ENCODE measurements around the gene PLEKHJ1. TPM values are rescaled to one million over a fixed set of nuclear protein-coding genes. Genes with fewer than 3 reads are reported as not detected.

Gene PLEKHJ1
- total and polyA plus RNA-seq, 4 donors, result 24.9 to 56.2 (median 44.3) TPM

DNA sequence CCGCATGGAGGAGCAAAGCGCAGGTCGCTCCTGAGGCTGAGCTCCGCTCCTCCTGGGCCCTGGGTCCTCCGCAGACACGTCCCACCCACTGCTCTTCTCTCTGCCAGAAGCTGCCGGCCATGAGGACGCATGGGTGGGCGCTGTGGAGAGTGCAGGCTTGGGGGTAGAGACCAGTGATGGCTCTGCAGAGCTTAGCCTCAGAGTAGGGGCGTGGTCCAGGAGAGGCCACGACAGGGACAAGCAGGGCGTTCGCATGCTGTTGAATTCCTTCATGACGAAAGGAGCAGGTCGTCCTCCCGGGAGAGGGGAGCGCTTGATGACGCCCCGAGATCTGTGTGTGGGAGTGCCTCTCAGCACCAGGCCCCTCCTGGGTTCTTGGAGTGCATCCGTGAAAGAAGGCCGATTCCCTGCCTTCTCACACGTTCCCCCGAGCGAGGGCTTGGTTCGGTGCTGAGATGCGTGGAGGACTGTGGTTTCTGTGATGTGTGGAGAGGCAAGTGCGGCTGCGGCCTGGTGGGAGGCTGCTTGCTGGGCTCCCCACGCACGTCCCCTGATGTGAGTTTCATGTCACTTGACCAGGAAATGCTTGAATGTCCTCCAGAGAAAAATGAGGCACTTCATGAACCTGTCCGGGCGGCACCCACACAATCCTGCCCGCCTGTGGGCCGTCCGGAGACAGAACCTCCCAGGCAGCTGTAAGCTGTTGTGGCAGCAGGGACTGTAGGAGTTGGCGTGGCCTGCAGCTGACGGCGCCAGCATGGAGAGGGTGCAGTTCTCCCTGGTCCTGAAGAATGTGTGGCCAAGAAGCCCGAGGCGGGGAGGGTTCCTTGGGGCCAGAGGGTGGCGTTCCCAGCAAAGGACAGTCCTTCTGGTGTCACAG is 5.0 kb upstream of the PLEKHJ1 start:
- H3K4me3 ChIP-seq (ENCODE audit: low read length in 2 of 2), result no peak overlapping the region
- ATAC-seq (ENCODE audit: low FRiP score), result no peak
- intact Hi-C loops (cut with DNase I), result no loop called here
- H3K27ac ChIP-seq (ENCODE audit: low read depth in 1 of 2, low read length in 2 of 2), result peak overlapping the region in 1 of 2 donors; percentile 35
- no peaks in the 10 kb centered on the region for H3K27me3 ChIP-seq (ENCODE audit: control insufficient read depth in 1 of 2, insufficient read depth in 2 of 2, low read length in 1 of 2)
- peaks cover 0 to 5% of the 10 kb centered on the region in 2 donors for H3K4me1 ChIP-seq (ENCODE audit: control insufficient read depth in 1 of 2, insufficient read depth in 2 of 2, low read length in 2 of 2)
- H3K36me3 ChIP-seq (ENCODE audit: control insufficient read depth in 1 of 2, insufficient read depth in 2 of 2, low read length in 1 of 2), result peaks cover 11 to 12% of the 10 kb centered on the region in 2 donors
- 50 to 51% methylated on average over 41 of the region's 41 CpGs for WGBS, 2 donors
- no peak for DNase-seq
- no peaks in the 10 kb centered on the region for H3K9me3 ChIP-seq (ENCODE audit: control insufficient read depth, low read length)

DNA sequence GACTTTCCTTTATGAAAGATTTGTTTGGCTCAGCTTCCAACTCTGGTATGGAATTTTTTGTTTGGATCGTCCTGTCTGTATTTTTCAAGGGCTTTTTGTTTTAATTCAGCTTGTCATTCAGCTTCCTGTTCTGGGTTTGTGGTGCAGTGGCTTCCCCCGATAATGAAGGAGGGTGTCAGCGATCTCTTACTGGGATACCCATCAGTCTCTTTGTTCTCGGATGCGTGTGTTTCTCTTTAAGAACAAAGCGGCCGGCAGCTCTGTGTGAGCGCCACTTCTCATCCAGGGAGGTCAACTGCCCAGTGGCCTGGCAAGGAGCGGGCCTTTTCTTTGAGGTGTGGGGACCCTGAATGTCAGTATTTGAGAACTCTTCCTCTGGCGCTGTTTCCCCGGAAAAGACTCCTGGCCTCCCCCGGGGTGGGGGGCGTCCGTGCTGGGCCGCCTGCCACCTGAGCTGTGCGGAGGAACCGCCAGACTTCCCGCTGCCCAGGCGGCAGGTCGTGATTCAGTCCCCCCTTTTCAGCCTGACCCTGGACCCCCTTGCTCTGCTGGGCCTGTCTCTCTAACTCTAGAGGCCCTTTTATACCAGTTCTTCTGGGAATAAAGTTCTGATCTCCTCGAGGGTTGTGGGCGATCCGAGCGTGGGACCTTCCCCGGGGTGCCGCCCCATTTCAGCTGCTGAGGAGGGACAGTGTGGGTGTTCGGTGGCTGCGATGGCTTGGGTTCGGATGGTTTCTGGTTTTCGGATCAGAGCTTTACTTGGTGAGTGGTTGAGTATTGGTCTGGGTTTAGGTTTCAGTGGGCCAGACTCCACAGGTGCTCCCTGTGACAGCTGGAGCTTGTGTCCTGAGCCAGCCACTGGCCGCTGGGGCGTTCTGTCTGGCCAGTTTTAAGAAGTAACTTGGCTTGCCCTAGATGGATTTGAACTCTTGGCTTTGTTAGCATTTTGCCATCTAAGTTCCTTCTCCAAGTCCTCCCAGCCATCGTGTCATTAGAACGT is 3.9 kb upstream of the PLEKHJ1 start:
- 5 to 10% methylated on average over 34 of the region's 34 CpGs for WGBS, 2 donors
- no peak for ATAC-seq (ENCODE audit: low FRiP score)
- intact Hi-C loops (cut with DNase I), result loop anchor here (5.0 kb wide), 3 partner anchors 32 to 152 kb away; no protein-coding TSS in a partner anchor
- DNase-seq, result no peak
- peak overlapping the region; percentile 7 to 24 for H3K4me3 ChIP-seq (ENCODE audit: low read length in 2 of 2)
- peaks cover 3 to 5% of the 10 kb centered on the region in 2 donors for H3K36me3 ChIP-seq (ENCODE audit: control insufficient read depth in 1 of 2, insufficient read depth in 2 of 2, low read length in 1 of 2)
- peaks cover 0 to 5% of the 10 kb centered on the region in 2 donors for H3K4me1 ChIP-seq (ENCODE audit: control insufficient read depth in 1 of 2, insufficient read depth in 2 of 2, low read length in 2 of 2)
- no peaks in the 10 kb centered on the region for H3K27me3 ChIP-seq (ENCODE audit: control insufficient read depth in 1 of 2, insufficient read depth in 2 of 2, low read length in 1 of 2)
- H3K9me3 ChIP-seq (ENCODE audit: control insufficient read depth, low read length), result no peaks in the 10 kb centered on the region
- peak overlapping the region in 1 of 2 donors; percentile 67 for H3K27ac ChIP-seq (ENCODE audit: low read depth in 1 of 2, low read length in 2 of 2)

DNA sequence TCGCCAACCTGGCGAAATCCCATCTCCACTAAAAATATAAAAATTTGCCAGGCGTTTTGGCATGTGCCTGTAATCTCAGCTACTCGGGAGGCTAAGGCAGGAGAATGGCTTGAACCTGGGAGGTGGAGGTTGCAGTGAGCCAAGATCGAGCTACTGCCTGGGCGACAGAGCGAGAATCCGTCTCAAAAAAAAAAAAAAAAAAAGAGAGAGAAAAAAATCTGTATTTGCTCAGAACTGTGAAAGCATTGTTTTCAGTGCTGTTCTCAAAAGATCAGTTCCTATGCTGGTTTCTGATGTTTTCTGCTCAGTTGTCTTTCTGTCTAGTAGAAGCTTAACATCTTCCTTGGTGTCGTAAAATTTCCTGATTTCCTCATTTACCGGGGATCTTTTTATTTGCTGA is 3.0 kb upstream of the PLEKHJ1 start:
- H3K36me3 ChIP-seq (ENCODE audit: control insufficient read depth in 1 of 2, insufficient read depth in 2 of 2, low read length in 1 of 2), result peaks cover 0 to under 1% of the 10 kb centered on the region in 2 donors
- ATAC-seq (ENCODE audit: low FRiP score) (no peak), DNase-seq (no peak)
- no peak overlapping the region for H3K27ac ChIP-seq (ENCODE audit: low read depth in 1 of 2, low read length in 2 of 2)
- peaks cover 0 to 5% of the 10 kb centered on the region in 2 donors for H3K4me1 ChIP-seq (ENCODE audit: control insufficient read depth in 1 of 2, insufficient read depth in 2 of 2, low read length in 2 of 2)
- intact Hi-C loops (cut with DNase I), result loop anchor here (5.0 kb wide), 3 partner anchors 33 to 153 kb away; no protein-coding TSS in a partner anchor
- no peak overlapping the region for H3K4me3 ChIP-seq (ENCODE audit: low read length in 2 of 2)
- H3K27me3 ChIP-seq (ENCODE audit: control insufficient read depth in 1 of 2, insufficient read depth in 2 of 2, low read length in 1 of 2), result no peaks in the 10 kb centered on the region
- no peaks in the 10 kb centered on the region for H3K9me3 ChIP-seq (ENCODE audit: control insufficient read depth, low read length)
- WGBS, 2 donors, result 40 to 50% methylated on average over 10 of the region's 10 CpGs

DNA sequence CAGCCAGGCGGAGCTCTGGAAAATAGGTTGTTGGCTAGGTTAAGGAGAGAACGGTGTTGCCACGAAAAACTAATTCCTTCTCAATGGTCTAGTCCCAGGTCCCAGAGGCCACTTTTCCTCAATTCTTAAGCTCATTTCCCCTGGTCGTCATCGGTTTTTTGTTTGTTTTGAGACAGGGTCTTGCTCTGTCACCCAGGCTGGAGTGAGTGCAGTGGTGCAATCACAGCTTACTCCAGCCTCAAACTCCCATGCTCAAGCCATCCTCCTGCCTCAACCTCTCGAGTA is 1.7 kb upstream of the PLEKHJ1 start:
- Histone ChIP-seq H3K27ac (ENCODE audit: low read depth in 1 of 2, low read length in 2 of 2) (no peak overlapping the region), H3K4me3 (ENCODE audit: low read length in 2 of 2) (no peak overlapping the region), H3K4me1 (ENCODE audit: control insufficient read depth in 1 of 2, insufficient read depth in 2 of 2, low read length in 2 of 2) (peaks cover 0 to 5% of the 10 kb centered on the region in 2 donors), H3K9me3 (ENCODE audit: control insufficient read depth, low read length) (no peaks in the 10 kb centered on the region), H3K36me3 (ENCODE audit: control insufficient read depth in 1 of 2, insufficient read depth in 2 of 2, low read length in 1 of 2) (no peaks in the 10 kb centered on the region), H3K27me3 (ENCODE audit: control insufficient read depth in 1 of 2, insufficient read depth in 2 of 2, low read length in 1 of 2) (no peaks in the 10 kb centered on the region)
- ATAC-seq (ENCODE audit: low FRiP score) (no peak), DNase-seq (no peak)
- intact Hi-C loops (cut with DNase I), result loop anchor here (2.0 to 5.0 kb wide), 5 partner anchors 34 to 154 kb away; no protein-coding TSS in a partner anchor
- 76 to 83% methylated on average over 6 of the region's 6 CpGs for WGBS, 2 donors

DNA sequence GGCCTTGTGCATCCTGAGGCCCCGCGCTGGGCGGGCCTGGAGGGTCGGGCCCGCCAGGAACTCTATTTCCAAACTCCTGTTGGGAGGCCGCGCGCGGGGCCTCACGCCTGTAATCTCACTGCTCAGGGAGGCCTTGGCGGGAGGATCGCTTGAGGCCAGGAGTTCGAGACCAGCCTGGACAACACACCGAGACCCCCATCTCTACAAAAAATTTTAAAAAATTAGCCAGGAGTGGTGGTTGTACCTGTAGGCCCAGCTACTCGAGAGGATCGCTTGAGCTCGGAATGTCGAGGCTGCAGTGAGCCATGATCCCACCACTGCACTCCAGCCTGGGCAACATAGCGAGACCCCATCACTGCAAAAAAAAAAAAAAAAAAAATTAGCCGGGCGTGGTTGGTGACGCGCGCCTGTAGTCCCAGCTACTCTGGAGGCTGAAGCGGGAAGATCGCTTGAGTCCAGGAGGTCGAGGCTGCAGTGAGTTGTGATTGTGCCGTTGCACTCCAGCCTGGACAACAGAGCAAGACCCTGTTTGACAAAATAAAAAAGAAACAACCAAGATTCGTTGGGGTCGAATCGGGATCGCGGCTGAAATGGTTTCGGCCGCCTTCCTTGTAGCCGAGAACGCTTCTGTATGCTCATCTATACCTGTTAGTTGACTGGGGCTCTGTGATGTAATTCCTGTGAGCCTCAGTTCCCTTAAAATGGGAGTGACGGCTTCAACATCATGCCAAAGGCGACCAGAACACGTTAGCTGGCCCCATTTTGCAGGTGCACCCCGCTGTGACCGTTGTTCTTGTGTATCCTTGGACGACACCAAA is 1.1 kb upstream of the PLEKHJ1 start:
- ATAC-seq (ENCODE audit: low FRiP score), result no peak
- DNase-seq, result no peak
- no peaks in the 10 kb centered on the region for H3K9me3 ChIP-seq (ENCODE audit: control insufficient read depth, low read length)
- no peaks in the 10 kb centered on the region for H3K36me3 ChIP-seq (ENCODE audit: control insufficient read depth in 1 of 2, insufficient read depth in 2 of 2, low read length in 1 of 2)
- H3K27ac ChIP-seq (ENCODE audit: low read depth in 1 of 2, low read length in 2 of 2), result peak overlapping the region in 1 of 2 donors; percentile 93
- WGBS, 2 donors, result 48 to 49% methylated on average over 40 to 43 of the region's 43 CpGs
- H3K27me3 ChIP-seq (ENCODE audit: control insufficient read depth in 1 of 2, insufficient read depth in 2 of 2, low read length in 1 of 2), result no peaks in the 10 kb centered on the region
- H3K4me3 ChIP-seq (ENCODE audit: low read length in 2 of 2), result peak overlapping the region; percentile 57 to 68
- peaks cover 0 to 5% of the 10 kb centered on the region in 2 donors for H3K4me1 ChIP-seq (ENCODE audit: control insufficient read depth in 1 of 2, insufficient read depth in 2 of 2, low read length in 2 of 2)
- intact Hi-C loops (cut with DNase I), result loop anchor here (2.0 to 5.0 kb wide), 5 partner anchors 35 to 155 kb away; no protein-coding TSS in a partner anchor

DNA sequence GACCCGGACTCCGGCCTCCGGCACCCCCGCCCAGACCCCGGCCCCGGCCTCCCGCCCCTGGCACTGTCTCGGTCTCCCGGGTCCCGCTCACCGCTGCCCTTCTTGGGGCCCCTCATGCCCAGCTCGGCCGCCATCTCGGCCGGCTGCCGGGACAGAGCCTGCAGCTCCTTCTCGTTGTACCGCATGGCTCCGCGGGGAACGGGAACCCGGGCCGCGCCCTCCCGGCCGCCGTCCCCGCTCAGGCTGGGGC is 140 bp downstream of the PLEKHJ1 start:
- Histone ChIP-seq H3K27me3 (ENCODE audit: control insufficient read depth in 1 of 2, insufficient read depth in 2 of 2, low read length in 1 of 2) (no peaks in the 10 kb centered on the region), H3K36me3 (ENCODE audit: control insufficient read depth in 1 of 2, insufficient read depth in 2 of 2, low read length in 1 of 2) (no peaks in the 10 kb centered on the region), H3K4me3 (ENCODE audit: low read length in 2 of 2) (peak overlapping the region; percentile 85 to 94), H3K27ac (ENCODE audit: low read depth in 1 of 2, low read length in 2 of 2) (peak overlapping the region in 1 of 2 donors; percentile 91), H3K4me1 (ENCODE audit: control insufficient read depth in 1 of 2, insufficient read depth in 2 of 2, low read length in 2 of 2) (peaks cover 0 to 5% of the 10 kb centered on the region in 2 donors), H3K9me3 (ENCODE audit: control insufficient read depth, low read length) (no peaks in the 10 kb centered on the region)
- WGBS, 2 donors, result 0 to 1% methylated on average over 26 to 28 of the region's 28 CpGs
- no peak for ATAC-seq (ENCODE audit: low FRiP score)
- no peak for DNase-seq
- intact Hi-C loops (cut with DNase I), result loop anchor here (2.0 to 5.0 kb wide), 5 partner anchors 36 to 156 kb away; no protein-coding TSS in a partner anchor

DNA sequence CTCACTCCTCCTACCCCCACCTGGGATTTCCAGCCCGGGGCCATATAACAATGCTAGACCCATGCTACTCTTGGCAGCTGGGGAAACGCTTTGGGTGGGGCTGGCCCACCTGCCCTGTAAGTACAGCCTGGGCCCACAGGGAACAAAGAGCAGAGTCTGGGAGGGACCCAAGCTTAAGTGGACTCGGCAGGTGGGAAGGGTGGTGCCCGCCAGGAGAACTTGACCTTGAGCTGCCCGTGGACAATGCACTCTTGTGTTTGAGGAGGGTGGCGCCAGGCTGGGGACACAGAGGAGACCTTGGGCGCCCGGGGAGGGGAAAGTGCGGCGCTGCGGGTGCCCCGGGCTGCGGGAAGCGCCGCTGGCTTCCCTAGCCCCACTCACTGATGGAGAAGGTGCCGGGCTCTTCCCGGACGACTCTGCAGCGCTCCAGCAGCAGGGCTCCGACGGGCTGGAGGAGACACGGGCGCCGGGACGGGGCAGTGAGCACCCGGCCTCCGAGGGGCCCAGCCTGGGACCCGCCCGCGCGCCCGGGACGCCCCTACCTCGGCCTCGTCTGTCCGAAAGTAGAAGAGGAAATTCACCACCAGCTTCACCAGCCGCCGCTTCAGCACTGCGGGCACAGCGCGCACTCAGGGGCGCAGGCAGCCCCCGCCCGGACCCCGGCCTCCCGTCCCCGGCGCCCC is 607 bp downstream of the PLEKHJ1 start:
- WGBS, 2 donors, result 0% methylated on average over 39 to 48 of the region's 48 CpGs
- no peak for ATAC-seq (ENCODE audit: low FRiP score)
- H3K36me3 ChIP-seq (ENCODE audit: control insufficient read depth in 1 of 2, insufficient read depth in 2 of 2, low read length in 1 of 2), result no peaks in the 10 kb centered on the region
- no peaks in the 10 kb centered on the region for H3K27me3 ChIP-seq (ENCODE audit: control insufficient read depth in 1 of 2, insufficient read depth in 2 of 2, low read length in 1 of 2)
- DNase-seq, result no peak
- no peaks in the 10 kb centered on the region for H3K9me3 ChIP-seq (ENCODE audit: control insufficient read depth, low read length)
- no peak overlapping the region for H3K27ac ChIP-seq (ENCODE audit: low read depth in 1 of 2, low read length in 2 of 2)
- H3K4me3 ChIP-seq (ENCODE audit: low read length in 2 of 2), result peak overlapping the region; percentile 85 to 94
- intact Hi-C loops (cut with DNase I), result loop anchor here (2.0 to 5.0 kb wide), 5 partner anchors 37 to 157 kb away; no protein-coding TSS in a partner anchor
- H3K4me1 ChIP-seq (ENCODE audit: control insufficient read depth in 1 of 2, insufficient read depth in 2 of 2, low read length in 2 of 2), result peaks cover 0 to 1% of the 10 kb centered on the region in 2 donors
